ENCODE measurements around the gene C1orf21.

C1orf21 gene

GRCh38 chr1:184456189-184456588, 69.4 kb downstream of the C1orf21 start:
- DNase-seq = no peak

- DNase-seq = no peak
Observed at GRCh38 chr1:184457500-184457899, 70.7 kb downstream of the C1orf21 start.

GRCh38 chr1:184461321-184461720, 74.5 kb downstream of the C1orf21 start:
- no peak for DNase-seq

- DNase-seq = no peak
Observed at GRCh38 chr1:184462155-184462554, 75.3 kb downstream of the C1orf21 start.

GRCh38 chr1:184462990-184463389, 76.2 kb downstream of the C1orf21 start:
- DNase-seq = no peak

DNA sequence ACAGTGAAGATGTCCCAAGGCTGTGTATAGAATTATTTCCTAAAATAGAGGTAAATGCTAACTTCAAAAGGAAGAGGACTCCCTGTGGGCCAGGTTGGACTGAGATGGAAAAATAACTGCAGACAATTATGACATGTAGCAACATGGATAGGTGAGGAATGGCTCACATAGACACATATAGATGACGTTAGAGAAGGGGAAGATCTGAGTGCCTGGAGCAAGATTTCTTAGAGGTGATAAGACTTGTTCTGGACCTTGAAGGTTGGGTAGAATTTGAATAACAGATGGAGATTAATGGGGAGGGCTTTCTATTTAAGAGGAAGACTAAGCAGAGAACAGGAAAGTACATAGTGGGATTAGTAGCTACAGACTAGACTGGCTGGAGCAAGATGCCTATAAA, 76.9 kb downstream of the C1orf21 start:
- no peak for DNase-seq

- no peak for DNase-seq
Observed at GRCh38 chr1:184464757-184465156, 77.9 kb downstream of the C1orf21 start.

GRCh38 chr1:184465489-184466146, 78.8 kb downstream of the C1orf21 start:
- no peak for DNase-seq

DNA sequence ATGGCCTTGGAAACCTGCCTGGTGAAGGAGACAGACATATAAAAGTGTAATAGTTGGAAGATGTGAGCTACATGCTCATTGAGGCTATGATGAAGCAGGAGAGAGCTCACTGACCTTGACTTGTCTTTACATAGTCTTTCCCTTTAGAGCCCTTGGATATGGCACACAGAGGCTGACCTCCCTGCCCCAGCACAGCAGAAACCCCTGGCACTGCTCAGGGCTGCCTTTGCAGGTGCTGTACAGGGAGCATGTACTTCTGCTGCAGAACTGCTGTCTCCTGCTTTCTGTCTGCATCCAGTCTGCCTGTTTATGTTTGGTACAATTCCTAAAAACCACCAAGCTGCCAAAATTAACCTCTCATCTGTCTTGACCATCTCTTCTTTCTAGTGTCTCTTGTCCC, 80.5 kb downstream of the C1orf21 start:
- DNase-seq = no peak

- DNase-seq = no peak
Observed at GRCh38 chr1:184469396-184469795, 82.6 kb downstream of the C1orf21 start.

DNA sequence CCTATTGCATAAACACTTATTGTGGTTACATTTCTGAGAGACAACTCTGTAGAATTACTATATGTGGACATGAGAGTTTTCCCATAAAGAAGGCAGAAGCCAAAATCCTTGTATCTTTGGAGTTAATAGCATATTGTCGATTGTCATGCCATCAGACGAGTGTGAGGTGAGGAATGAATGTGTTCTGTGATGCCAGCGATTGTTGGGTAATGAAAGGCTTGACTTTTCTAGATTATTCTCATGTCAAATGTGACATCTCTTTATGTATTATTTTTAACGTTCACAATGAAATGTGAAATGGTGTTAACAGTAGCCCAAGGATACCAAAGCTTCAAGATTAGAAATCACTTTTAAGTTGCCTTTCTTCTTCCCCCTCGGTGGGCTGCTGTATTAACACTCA, 84.9 kb downstream of the C1orf21 start:
- no peak for DNase-seq

DNA sequence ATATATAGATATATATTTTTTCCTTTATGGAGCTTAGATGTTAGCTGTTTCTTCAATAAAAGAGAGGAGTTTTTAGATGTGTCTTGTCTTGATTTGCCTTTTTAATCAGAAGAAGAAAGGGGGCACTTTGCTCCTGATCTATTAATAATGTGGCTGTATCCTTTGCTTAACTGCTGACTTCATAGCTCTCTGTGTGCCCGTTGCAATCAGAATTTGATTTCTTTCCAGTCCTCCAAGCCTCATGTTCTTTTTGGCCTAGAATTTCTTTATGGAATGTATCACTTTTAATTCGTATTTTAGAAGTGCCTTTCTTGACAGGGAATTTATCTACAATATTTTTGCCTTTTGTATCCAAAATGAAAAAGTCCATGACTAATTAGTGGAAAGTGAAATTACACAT, 85.3 kb downstream of the C1orf21 start:
- DNase-seq = no peak

GRCh38 chr1:184473176-184473966, 86.5 kb downstream of the C1orf21 start:
- DNase-seq = no peak

DNA sequence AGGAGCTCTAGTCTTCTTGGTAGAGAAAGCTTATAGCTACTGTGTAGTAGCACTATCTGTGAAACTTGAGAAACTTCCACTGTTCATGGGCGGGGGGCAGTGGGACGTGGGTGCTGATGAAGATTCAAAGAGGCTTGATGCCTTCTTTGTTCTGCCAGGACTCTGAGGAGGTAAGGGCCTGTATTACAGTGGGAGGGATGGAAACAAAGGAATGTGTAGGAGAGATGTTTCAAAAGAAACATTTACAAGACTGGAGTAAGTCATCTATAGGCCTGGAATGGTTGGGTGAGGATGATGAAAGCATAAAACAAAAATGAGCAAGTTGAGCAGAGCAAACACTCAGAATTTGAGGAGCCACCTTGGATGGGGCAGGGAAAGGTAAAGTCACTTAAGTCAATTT, 89.4 kb downstream of the C1orf21 start:
- no peak for DNase-seq

DNA sequence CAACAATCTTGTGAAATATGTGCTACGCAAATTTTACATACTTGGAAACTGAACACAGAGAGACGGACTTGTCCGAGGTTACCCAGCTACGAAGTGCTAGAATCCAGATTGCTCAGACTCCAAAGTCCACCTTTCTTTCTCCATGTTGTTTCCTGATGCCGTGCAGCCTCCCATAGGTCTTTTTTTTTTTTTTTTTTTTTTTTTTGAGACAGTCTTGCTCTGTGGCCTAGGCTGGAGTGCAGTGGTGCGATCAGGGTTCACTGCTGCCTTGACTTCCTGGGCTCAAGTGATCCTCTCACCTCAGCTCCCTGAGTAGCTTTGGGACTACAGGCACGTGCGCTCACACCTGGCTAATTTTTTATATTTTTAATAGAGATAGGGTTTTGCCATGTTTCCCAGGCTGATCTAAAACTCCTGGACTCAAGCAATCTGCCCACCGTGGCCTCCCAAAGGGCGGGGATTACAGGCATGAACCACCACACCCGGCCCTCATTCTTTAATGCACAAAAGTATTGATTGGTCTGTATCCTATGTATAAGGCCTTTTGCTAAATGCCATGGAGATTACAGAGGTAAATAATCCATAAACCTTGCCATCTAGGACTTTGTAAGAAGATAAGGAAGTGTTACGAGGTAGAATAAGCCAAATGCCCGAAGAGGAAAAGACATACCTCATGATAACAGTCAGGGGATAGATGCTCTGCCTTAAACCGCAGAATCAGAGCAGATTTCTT, 92.8 kb downstream of the C1orf21 start:
- no peak for DNase-seq

DNA sequence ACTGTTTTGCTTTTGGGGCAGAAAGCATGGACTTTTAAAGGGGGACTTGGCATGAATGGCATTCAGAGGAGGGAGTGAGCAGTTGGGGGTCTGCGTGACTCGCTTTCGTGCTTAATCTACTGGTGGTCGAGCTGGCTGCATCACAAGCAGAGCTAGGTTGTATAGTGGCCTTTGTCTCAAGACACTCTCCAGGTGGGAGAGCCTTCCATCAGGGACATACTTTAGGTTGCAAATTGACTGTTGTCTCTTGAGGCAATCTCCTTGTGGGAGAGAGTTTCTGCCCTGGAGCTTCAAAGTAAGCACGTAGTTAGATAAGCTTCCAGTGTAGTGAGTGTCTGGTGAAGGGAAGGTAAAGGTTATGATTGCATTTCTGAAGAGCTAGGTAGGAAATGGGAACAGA, 93.9 kb downstream of the C1orf21 start:
- no peak for DNase-seq

DNA sequence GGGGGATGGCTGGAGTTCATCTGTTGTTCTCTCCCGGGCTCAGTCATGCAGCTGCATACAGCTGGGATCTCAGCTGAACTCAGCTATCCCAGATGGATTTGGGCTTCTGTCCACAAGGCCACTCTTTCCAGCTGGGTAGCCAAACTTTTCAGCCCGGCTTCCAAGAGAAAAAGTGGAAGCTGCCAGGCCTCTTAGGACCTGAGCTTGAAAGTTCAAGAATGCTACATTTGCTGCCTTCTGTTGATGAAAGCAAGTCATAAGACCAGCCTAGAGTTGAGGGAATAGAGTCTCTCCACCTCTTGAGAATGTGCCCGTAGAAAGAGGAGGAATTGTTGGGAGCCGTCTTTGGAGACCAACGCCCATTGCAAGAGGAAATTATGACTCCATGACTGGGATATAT, 95.3 kb downstream of the C1orf21 start:
- no peak for DNase-seq

DNA sequence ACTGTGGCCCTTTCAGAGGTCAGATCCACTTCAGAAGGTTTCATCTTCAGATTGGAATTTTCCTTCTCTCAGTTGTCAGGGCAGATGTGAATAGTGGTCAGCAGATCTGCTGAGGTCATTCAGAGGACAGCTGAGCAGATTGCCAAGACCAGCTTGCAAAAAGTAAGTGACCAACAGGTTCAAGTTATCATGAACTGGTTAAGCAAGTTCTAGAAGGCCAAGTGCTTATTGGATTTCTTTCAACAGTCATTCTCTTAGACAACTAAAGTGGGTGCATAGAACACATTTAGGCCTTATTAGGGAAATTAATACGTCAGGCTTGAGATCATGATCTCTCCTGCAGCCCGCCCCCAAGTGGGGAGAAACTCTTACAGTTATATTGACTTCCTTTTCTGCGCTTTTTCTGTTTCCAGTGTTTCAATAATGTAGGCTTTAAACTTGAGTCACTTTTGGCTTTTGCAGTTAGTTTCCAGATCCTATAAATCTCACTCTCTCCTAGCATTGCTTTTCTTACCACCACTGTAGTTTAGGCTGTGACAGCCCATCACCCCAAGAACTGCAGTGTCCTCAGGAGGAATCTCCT, 96.4 kb downstream of the C1orf21 start:
- no peak for DNase-seq

GRCh38 chr1:184485751-184486723, 99.2 kb downstream of the C1orf21 start:
- no peak for DNase-seq

GRCh38 chr1:184486761-184487445, 100.1 kb downstream of the C1orf21 start:
- DNase-seq = no peak

DNA sequence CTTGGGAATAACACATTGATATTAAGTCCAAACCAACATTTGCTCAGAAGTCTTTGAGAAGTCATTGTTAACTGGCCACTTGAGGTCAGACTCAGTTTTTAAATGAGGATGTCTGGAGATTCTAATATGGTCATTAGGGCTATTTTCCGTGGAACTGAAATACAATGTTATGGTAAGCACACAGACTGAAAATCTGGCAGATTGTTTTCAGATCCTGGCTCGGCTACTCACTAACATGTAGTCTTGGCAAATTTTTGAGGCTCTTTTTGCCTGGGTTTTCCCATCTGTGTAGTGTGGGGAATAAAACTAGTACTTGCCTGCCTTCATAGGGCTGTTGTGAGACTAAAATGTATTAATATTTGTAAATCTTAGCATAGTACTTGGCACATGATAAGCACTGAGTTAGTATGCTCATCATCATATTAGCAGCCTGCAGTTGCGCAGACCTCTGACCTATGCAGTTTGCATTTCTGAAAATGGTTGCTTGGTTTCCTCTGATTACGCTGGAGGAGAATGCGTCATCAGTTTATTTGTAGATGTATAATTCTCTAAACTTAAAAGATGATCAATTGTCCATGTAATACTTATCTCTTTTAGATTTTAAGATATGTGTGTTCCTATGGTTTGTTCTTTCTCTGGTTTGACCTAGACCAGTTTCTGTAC, 100.8 kb downstream of the C1orf21 start:
- DNase-seq = no peak

All from NCI-H1694 treated with DMSO at 0.1 percent for 48 hours (cell line).